C4-2B (cell line): ENCODE measurements around the gene PRICKLE3.

Experiments
- ZFX ChIP-seq: fragments of 450-650 bp; IDR thresholded peaks from 2 replicates; pipeline ENCODE4 v1.6.1; 2017
- TF ChIP-seq, protein P1 (sequence below): fragments of 450-650 bp; conservative IDR thresholded peaks from 2 replicates; pipeline ENCODE4 v1.5.1; 2017; ENCODE audit warnings: mild to moderate bottlenecking

DNA sequence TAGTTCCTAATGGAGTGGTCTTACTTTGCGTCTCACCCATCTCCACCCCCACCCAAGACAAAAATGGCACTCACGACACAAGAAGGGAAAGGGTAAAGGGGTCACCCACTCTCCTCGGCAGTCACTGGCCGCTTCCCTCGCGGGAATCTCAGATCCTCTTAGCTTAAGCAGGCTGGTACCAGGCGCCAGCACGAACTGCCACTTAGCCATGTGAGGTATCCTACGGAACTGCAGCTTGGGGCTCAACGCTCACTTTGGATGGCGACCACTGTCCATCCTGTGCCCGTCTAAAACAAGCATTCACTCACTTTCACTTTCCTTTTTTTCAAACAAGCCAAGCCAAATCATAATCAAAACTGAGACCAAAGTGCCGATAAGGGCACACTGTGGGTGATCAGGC is 38.2 kb downstream of the PRICKLE3 start:
- TF ChIP-seq, protein P1, sequence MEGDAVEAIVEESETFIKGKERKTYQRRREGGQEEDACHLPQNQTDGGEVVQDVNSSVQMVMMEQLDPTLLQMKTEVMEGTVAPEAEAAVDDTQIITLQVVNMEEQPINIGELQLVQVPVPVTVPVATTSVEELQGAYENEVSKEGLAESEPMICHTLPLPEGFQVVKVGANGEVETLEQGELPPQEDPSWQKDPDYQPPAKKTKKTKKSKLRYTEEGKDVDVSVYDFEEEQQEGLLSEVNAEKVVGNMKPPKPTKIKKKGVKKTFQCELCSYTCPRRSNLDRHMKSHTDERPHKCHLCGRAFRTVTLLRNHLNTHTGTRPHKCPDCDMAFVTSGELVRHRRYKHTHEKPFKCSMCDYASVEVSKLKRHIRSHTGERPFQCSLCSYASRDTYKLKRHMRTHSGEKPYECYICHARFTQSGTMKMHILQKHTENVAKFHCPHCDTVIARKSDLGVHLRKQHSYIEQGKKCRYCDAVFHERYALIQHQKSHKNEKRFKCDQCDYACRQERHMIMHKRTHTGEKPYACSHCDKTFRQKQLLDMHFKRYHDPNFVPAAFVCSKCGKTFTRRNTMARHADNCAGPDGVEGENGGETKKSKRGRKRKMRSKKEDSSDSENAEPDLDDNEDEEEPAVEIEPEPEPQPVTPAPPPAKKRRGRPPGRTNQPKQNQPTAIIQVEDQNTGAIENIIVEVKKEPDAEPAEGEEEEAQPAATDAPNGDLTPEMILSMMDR: no peak
- no peak for TF ChIP-seq ZFX
